SK-N-SH (cell line): ENCODE results near the gene MEGF6.

Experiments used
- EP300 ChIP-seq, 2 experiments: IDR thresholded peaks; 2 replicates each; pipeline versions ENCODE4 v1.4.0 to v1.6.1; 2012; ENCODE audit warnings: borderline replicate concordance in 1 of 2, low read depth in 1 of 2, low read length in 1 of 2
- EZH2phosphoT487 ChIP-seq: fragments of 200-600 bp; sonication (generic); IDR thresholded peaks from 2 replicates; pipeline ENCODE4 v1.6.1; 2017; ENCODE audit warnings: low read depth, mixed run types, mild to moderate bottlenecking, antibody characterized with exemption, moderate library complexity, borderline replicate concordance
- FOSL2 ChIP-seq: IDR thresholded peaks from 2 replicates; pipeline ENCODE4 v1.4.0; 2012; ENCODE audit warnings: low read depth, mild to moderate bottlenecking, moderate library complexity, borderline replicate concordance
- MAX ChIP-seq: IDR thresholded peaks from 2 replicates; pipeline ENCODE4 v1.4.0; 2012; ENCODE audit warnings: low read depth
- MEF2A ChIP-seq: IDR thresholded peaks from 2 replicates; pipeline ENCODE4 v1.4.0; 2012; ENCODE audit warnings: low read depth, borderline replicate concordance
- RAD21 ChIP-seq: IDR thresholded peaks from 2 replicates; pipeline ENCODE4 v1.6.1; 2012; ENCODE audit warnings: mild to moderate bottlenecking, low read length
- REST ChIP-seq: IDR thresholded peaks from 2 replicates; pipeline ENCODE4 v1.6.1; 2012; ENCODE audit warnings: mild to moderate bottlenecking, low read depth, low read length, moderate library complexity
- RFX5 ChIP-seq: IDR thresholded peaks from 2 replicates; pipeline ENCODE4 v1.6.1; 2012; ENCODE audit warnings: mild to moderate bottlenecking, improper control_type of control experiment, low read length
- SMC3 ChIP-seq: IDR thresholded peaks from 2 replicates; pipeline ENCODE4 v1.6.1; 2012; ENCODE audit warnings: low read depth, low read length, improper control_type of control experiment
- TAF1 ChIP-seq: IDR thresholded peaks from 2 replicates; pipeline ENCODE4 v1.6.1; 2012; ENCODE audit warnings: low read depth, mild to moderate bottlenecking, low read length, moderate library complexity, borderline replicate concordance
- TEAD4 ChIP-seq: IDR thresholded peaks from 2 replicates; pipeline ENCODE4 v1.4.0; 2012; ENCODE audit warnings: mild to moderate bottlenecking, borderline replicate concordance; ENCODE audit not compliant: insufficient read depth
- TF ChIP-seq, protein P1 (sequence below): fragments of 200-600 bp; sonication (generic); IDR thresholded peaks from 2 replicates; pipeline ENCODE4 v1.6.1; 2017; ENCODE audit warnings: antibody characterized with exemption, mild to moderate bottlenecking, moderate library complexity
- TF ChIP-seq, protein P2 (sequence below): IDR thresholded peaks from 2 replicates; pipeline ENCODE4; 2012
- TF ChIP-seq, protein P3 (sequence below): IDR thresholded peaks from 2 replicates; pipeline ENCODE4 v1.4.0; 2012; ENCODE audit warnings: low read depth, borderline replicate concordance

- TF ChIP-seq EZH2phosphoT487 = no peak
- TF ChIP-seq FOSL2 = no peak
- TF ChIP-seq, protein P1, sequence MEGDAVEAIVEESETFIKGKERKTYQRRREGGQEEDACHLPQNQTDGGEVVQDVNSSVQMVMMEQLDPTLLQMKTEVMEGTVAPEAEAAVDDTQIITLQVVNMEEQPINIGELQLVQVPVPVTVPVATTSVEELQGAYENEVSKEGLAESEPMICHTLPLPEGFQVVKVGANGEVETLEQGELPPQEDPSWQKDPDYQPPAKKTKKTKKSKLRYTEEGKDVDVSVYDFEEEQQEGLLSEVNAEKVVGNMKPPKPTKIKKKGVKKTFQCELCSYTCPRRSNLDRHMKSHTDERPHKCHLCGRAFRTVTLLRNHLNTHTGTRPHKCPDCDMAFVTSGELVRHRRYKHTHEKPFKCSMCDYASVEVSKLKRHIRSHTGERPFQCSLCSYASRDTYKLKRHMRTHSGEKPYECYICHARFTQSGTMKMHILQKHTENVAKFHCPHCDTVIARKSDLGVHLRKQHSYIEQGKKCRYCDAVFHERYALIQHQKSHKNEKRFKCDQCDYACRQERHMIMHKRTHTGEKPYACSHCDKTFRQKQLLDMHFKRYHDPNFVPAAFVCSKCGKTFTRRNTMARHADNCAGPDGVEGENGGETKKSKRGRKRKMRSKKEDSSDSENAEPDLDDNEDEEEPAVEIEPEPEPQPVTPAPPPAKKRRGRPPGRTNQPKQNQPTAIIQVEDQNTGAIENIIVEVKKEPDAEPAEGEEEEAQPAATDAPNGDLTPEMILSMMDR = no peak
- TF ChIP-seq MAX = no peak
- no peak for TF ChIP-seq EP300 (IDR thresholded peaks at IDR 0.05; ENCODE audit: borderline replicate concordance in 1 of 2, low read depth in 1 of 2, low read length in 1 of 2)
- TF ChIP-seq TAF1 = no peak
- TF ChIP-seq REST = no peak
- TF ChIP-seq MEF2A = no peak
- no peak for TF ChIP-seq RFX5
- TF ChIP-seq, protein P2, sequence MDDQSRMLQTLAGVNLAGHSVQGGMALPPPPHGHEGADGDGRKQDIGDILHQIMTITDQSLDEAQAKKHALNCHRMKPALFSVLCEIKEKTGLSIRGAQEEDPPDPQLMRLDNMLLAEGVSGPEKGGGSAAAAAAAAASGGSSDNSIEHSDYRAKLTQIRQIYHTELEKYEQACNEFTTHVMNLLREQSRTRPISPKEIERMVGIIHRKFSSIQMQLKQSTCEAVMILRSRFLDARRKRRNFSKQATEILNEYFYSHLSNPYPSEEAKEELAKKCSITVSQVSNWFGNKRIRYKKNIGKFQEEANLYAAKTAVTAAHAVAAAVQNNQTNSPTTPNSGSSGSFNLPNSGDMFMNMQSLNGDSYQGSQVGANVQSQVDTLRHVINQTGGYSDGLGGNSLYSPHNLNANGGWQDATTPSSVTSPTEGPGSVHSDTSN = no peak
- peak; percentile 19; the same call in 1 of the 2 replicates for TF ChIP-seq RAD21
- no peak for TF ChIP-seq TEAD4
- TF ChIP-seq SMC3 = no peak
- TF ChIP-seq, protein P3, sequence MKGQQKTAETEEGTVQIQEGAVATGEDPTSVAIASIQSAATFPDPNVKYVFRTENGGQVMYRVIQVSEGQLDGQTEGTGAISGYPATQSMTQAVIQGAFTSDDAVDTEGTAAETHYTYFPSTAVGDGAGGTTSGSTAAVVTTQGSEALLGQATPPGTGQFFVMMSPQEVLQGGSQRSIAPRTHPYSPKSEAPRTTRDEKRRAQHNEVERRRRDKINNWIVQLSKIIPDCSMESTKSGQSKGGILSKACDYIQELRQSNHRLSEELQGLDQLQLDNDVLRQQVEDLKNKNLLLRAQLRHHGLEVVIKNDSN = no peak
Observed at GRCh38 chr1:3551711-3552110, 59.6 kb downstream of the MEGF6 start.
